PC-3 (cell line): ENCODE data around the gene MITF. TPM values are rescaled to one million over a fixed set of nuclear protein-coding genes. Genes with fewer than 3 reads are reported as not detected.

ENCODE experiments used
- ATAC-seq: fragments of 200-7000 bp; cut with Tn5 transposase; 2 replicates; pipeline ENCODE4 v1.9.1; 2020; ENCODE audit warnings: mild to moderate bottlenecking, moderate library complexity
- BruUV-seq: library from RNA; stranded (reverse); fragments of 400-500 nt; replicated peaks from 2 replicates; lab custom pipeline; 2021; lab: Mats Ljungman, UMichigan
- CTCF ChIA-PET: fragments of 300-600 bp; sonication (Branson Sonifier 250); formaldehyde crosslinking; loops from one replicate; lab custom pipeline; 2022; ENCODE audit warnings: antibody characterized with exemption; lab: Charles Lee
- POLR2A ChIA-PET: fragments of 300-600 bp; sonication (Branson Sonifier 250); formaldehyde crosslinking; loops from one replicate; lab custom pipeline; 2022; ENCODE audit warnings: antibody characterized with exemption; ENCODE audit not compliant: unreplicated experiment; lab: Charles Lee
- DNase-seq: peaks from one replicate; pipeline ENCODE4 v3.0.0-alpha.2; 2015
- H2AFZ ChIP-seq: fragments of 300-600 bp; sonication (generic); 2 replicates; pipeline ENCODE4 v1.6.0; 2016; ENCODE audit warnings: antibody characterized with exemption, low read length
- H3F3A ChIP-seq: fragments of 300-600 bp; sonication (generic); one replicate; pipeline ENCODE4 v1.6.0; 2017; ENCODE audit warnings: antibody characterized with exemption, low read length, control low read depth, mild to moderate bottlenecking; ENCODE audit not compliant: unreplicated experiment
- H3K27ac ChIP-seq: fragments of 300-600 bp; sonication (generic); 2 replicates; pipeline ENCODE4 v1.5.1; 2016; ENCODE audit warnings: mild to moderate bottlenecking, low read length
- H3K27me3 ChIP-seq: fragments of 300-600 bp; sonication (generic); 2 replicates; pipeline ENCODE4 v1.6.1; 2016; ENCODE audit warnings: low read length, mixed read lengths
- H3K36me3 ChIP-seq: fragments of 300-600 bp; sonication (generic); 2 replicates; pipeline ENCODE4 v1.6.1; 2016; ENCODE audit warnings: low read depth, mixed run types, low read length, mixed read lengths
- H3K4me1 ChIP-seq: fragments of 300-600 bp; sonication (generic); 2 replicates; pipeline ENCODE4 v1.5.1; 2016; ENCODE audit warnings: low read length; ENCODE audit not compliant: insufficient read depth
- H3K4me2 ChIP-seq: fragments of 300-600 bp; sonication (generic); 2 replicates; pipeline ENCODE4 v1.6.0; 2016; ENCODE audit warnings: low read length
- H3K4me3 ChIP-seq: fragments of 300-600 bp; sonication (generic); 2 replicates; pipeline ENCODE4 v1.5.1; 2016; ENCODE audit warnings: mild to moderate bottlenecking, low read length, mixed read lengths
- H3K79me2 ChIP-seq: fragments of 300-600 bp; sonication (generic); 2 replicates; pipeline ENCODE4 v1.6.1; 2017; ENCODE audit warnings: low read length, mixed read lengths
- H3K9ac ChIP-seq: fragments of 300-600 bp; sonication (generic); 2 replicates; pipeline ENCODE4 v1.6.0; 2016; ENCODE audit warnings: mild to moderate bottlenecking, low read length
- H3K9me2 ChIP-seq: fragments of 300-600 bp; sonication (generic); replicated peaks from 2 replicates; pipeline ENCODE4 v1.6.1; 2016; ENCODE audit warnings: mixed run types, low read length, mixed read lengths
- H3K9me3 ChIP-seq: fragments of 300-600 bp; sonication (generic); 2 replicates; pipeline ENCODE4 v1.6.1; 2016; ENCODE audit warnings: low read length, mixed read lengths
- H4K20me1 ChIP-seq: fragments of 300-600 bp; sonication (generic); 2 replicates; pipeline ENCODE4 v1.6.1; 2016; ENCODE audit warnings: low read length, mixed read lengths
- EZH2 ChIP-seq: fragments of 300-600 bp; sonication (generic); IDR thresholded peaks from one replicate; pipeline ENCODE4 v1.6.1; 2017; ENCODE audit warnings: antibody characterized with exemption, mild to moderate bottlenecking, low read length; ENCODE audit not compliant: unreplicated experiment
- EZH2phosphoT487 ChIP-seq: fragments of 300-600 bp; sonication (generic); IDR thresholded peaks from 2 replicates; pipeline ENCODE4 v1.6.1; 2018; ENCODE audit warnings: mild to moderate bottlenecking, antibody characterized with exemption, low read length, borderline replicate concordance
- intact Hi-C: fragments of 100-400 bp; cut with micrococcal nuclease; formaldehyde crosslinking; loops from 2 replicates; pipeline ENCODE4 v1.9.0; 2023
- total RNA-seq: library from RNA; depleted of rRNA; stranded (reverse); fragments of >200 nt; gene quantifications from 2 replicates; pipeline ENCODE4 v1.2.3, GENCODE V29; 2014
- TF ChIP-seq, protein P1 (sequence below): fragments of 300-600 bp; sonication (generic); conservative IDR thresholded peaks from 2 replicates; pipeline ENCODE4 v1.5.1; 2017; ENCODE audit warnings: antibody characterized with exemption, low read depth, mild to moderate bottlenecking, low read length

The MITF gene
- total RNA-seq, 1 experiment from 2014 or later, result 7.6 TPM

DNA sequence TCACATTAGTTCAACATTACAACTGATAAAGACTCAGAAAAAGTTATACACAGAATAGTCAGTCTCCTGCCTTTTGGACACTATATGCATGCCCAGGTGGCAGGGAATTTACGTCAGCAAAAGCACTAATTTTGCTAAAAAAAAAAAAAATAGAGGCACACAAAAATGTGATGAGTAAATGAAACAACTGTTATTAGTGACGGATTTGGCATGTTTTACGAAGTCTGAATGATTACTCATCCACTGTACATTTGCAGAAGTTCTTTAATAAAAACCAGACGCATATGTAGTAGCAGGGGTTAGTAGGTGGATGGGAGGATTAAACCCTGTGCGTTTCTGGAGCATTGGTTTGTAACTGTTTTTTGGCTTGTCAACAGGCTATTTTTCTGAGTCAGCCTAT, 99.0 kb downstream of the MITF start:
- intact Hi-C loops, result no loop called here
- Histone ChIP-seq H3K27ac (peak overlapping the region; percentile 37), H4K20me1 (no peaks in the 10 kb centered on the region), H3K27me3 (no peaks in the 10 kb centered on the region), H3K4me3 (no peak overlapping the region), H3K9me3 (no peaks in the 10 kb centered on the region), H3K4me2 (peak overlapping the region; percentile 28; the same call in 1 of the 2 replicates), H3K4me1 (peaks cover 6% of the 10 kb centered on the region; the same call in 1 of the 2 replicates), H3K9ac (no peak overlapping the region), H3F3A (no peaks in the 10 kb centered on the region), H3K36me3 (no peaks in the 10 kb centered on the region), H3K9me2 (no peaks in the 10 kb centered on the region), H2AFZ (no peak overlapping the region), H3K79me2 (no peaks in the 10 kb centered on the region)
- ChIA-PET POLR2A (no interaction called here), CTCF (no interaction called here)
- ATAC-seq (peak; percentile 68), DNase-seq (peak; percentile 41)
- BruUV-seq, result no TSS peak
- TF ChIP-seq EZH2phosphoT487 (no peak), EZH2 (no peak)
- TF ChIP-seq, protein P1, sequence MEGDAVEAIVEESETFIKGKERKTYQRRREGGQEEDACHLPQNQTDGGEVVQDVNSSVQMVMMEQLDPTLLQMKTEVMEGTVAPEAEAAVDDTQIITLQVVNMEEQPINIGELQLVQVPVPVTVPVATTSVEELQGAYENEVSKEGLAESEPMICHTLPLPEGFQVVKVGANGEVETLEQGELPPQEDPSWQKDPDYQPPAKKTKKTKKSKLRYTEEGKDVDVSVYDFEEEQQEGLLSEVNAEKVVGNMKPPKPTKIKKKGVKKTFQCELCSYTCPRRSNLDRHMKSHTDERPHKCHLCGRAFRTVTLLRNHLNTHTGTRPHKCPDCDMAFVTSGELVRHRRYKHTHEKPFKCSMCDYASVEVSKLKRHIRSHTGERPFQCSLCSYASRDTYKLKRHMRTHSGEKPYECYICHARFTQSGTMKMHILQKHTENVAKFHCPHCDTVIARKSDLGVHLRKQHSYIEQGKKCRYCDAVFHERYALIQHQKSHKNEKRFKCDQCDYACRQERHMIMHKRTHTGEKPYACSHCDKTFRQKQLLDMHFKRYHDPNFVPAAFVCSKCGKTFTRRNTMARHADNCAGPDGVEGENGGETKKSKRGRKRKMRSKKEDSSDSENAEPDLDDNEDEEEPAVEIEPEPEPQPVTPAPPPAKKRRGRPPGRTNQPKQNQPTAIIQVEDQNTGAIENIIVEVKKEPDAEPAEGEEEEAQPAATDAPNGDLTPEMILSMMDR, result no peak

DNA sequence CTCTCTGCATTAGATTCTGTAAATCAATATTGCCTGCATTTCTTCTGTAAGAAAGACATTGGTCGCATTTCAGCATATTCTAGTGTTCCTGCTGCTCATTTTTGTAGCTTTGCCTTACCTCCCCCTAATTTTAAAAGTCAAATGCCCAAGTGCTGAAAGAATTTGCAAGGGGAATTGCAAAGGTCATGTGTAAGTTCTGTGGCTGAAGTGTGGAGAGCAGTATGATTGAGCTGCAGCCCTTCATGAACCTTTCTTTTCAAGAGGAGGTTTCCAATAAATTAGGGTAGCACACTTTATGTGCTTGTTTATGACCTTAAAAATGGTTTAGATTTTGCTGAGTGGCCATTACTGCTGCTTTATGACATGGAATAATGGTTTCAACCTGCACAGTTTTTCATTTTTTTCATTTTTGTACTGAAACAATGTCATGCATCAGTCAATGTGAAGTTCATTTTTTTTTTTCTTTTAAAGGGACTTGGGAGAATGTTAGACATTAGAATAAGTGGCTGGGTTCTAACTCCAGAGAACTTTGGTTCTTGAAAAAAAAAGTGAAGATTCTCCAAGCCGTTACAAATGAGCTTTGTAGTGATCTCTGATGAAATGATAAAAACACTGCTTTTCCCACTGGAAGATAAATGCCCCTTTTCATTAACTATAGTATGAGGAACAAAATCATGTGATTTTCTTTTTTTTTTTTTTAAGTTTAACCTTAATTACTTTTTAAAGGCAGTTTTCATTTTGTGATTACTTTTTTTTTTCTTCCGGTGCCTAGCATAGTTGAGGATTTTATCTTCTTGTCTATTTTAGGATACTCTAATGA, 99.6 kb downstream of the MITF start:
- no peak overlapping the region for H3K4me3 ChIP-seq
- H3F3A ChIP-seq, result no peaks in the 10 kb centered on the region
- BruUV-seq, result no TSS peak
- no peak overlapping the region for H3K9ac ChIP-seq
- CTCF ChIA-PET, result no interaction called here
- no peaks in the 10 kb centered on the region for H3K9me3 ChIP-seq
- H3K27me3 ChIP-seq, result no peaks in the 10 kb centered on the region
- H2AFZ ChIP-seq, result no peak overlapping the region
- POLR2A ChIA-PET, result no interaction called here
- ATAC-seq, result no peak
- H3K36me3 ChIP-seq, result no peaks in the 10 kb centered on the region
- TF ChIP-seq, protein P1, result no peak
- TF ChIP-seq EZH2phosphoT487 (no peak), EZH2 (no peak)
- H3K79me2 ChIP-seq, result no peaks in the 10 kb centered on the region
- peak overlapping the region; percentile 37 for H3K27ac ChIP-seq
- H3K4me2 ChIP-seq, result peak overlapping the region; percentile 28; the same call in 1 of the 2 replicates
- intact Hi-C loops, result no loop called here
- DNase-seq, result no peak
- H4K20me1 ChIP-seq, result no peaks in the 10 kb centered on the region
- no peaks in the 10 kb centered on the region for H3K9me2 ChIP-seq
- H3K4me1 ChIP-seq, result peaks cover 6% of the 10 kb centered on the region; the same call in 1 of the 2 replicates

DNA sequence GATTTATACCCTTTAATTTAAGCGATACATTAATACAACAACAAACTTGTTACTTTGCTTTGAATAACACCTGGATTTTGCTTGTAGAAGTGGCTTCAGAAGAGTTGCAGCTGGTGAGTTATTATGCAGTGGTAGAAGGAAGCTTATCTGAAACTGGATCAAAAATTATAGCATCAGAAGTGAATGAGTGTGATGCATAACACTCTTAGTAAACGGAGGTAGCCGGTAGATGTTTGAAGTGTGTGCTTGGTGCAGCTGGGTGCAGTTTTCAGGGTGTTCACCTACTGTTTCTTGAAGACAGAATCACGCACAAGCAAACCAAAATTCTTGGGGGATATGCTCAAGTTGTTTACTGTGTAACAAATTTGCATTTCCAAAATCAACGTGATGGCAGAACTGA, 103.1 kb downstream of the MITF start:
- ChIA-PET POLR2A (no interaction called here), CTCF (no interaction called here)
- TF ChIP-seq EZH2 (no peak), EZH2phosphoT487 (no peak)
- TF ChIP-seq, protein P1, result no peak

More for the DNA sequence above, 103.1 kb downstream of the MITF start:
- DNase-seq (no peak), ATAC-seq (no peak)
- H3K4me3 ChIP-seq, result no peak overlapping the region
- no peaks in the 10 kb centered on the region for H3K9me3 ChIP-seq
- H4K20me1 ChIP-seq, result no peaks in the 10 kb centered on the region
- no peak overlapping the region for H2AFZ ChIP-seq
- no peaks in the 10 kb centered on the region for H3K36me3 ChIP-seq
- H3F3A ChIP-seq, result no peaks in the 10 kb centered on the region
- peaks cover 6% of the 10 kb centered on the region; the same call in 1 of the 2 replicates for H3K4me1 ChIP-seq
- H3K9ac ChIP-seq, result no peak overlapping the region
- BruUV-seq, result no TSS peak
- H3K27me3 ChIP-seq, result no peaks in the 10 kb centered on the region
- no peaks in the 10 kb centered on the region for H3K79me2 ChIP-seq
- no peak overlapping the region for H3K4me2 ChIP-seq
- no peaks in the 10 kb centered on the region for H3K9me2 ChIP-seq
- H3K27ac ChIP-seq, result no peak overlapping the region
- intact Hi-C loops, result no loop called here
